PC-3 (cell line): ENCODE results near the gene SRRM3. TPM values are rescaled to one million over a fixed set of nuclear protein-coding genes. Genes with fewer than 3 reads are reported as not detected.

Experiments used
- ATAC-seq: fragments of 200-7000 bp; cut with Tn5 transposase; 2 replicates; pipeline ENCODE4 v1.9.1; 2020; ENCODE audit warnings: mild to moderate bottlenecking, moderate library complexity
- BruUV-seq: library from RNA; stranded (reverse); fragments of 400-500 nt; replicated peaks from 2 replicates; lab custom pipeline; 2021; lab: Mats Ljungman, UMichigan
- CTCF ChIA-PET: fragments of 300-600 bp; sonication (Branson Sonifier 250); formaldehyde crosslinking; loops from one replicate; lab custom pipeline; 2022; ENCODE audit warnings: antibody characterized with exemption; lab: Charles Lee
- POLR2A ChIA-PET: fragments of 300-600 bp; sonication (Branson Sonifier 250); formaldehyde crosslinking; loops from one replicate; lab custom pipeline; 2022; ENCODE audit warnings: antibody characterized with exemption; ENCODE audit not compliant: unreplicated experiment; lab: Charles Lee
- DNase-seq: peaks from one replicate; pipeline ENCODE4 v3.0.0-alpha.2; 2015
- H2AFZ ChIP-seq: fragments of 300-600 bp; sonication (generic); 2 replicates; pipeline ENCODE4 v1.6.0; 2016; ENCODE audit warnings: antibody characterized with exemption, low read length
- H3F3A ChIP-seq: fragments of 300-600 bp; sonication (generic); one replicate; pipeline ENCODE4 v1.6.0; 2017; ENCODE audit warnings: antibody characterized with exemption, low read length, control low read depth, mild to moderate bottlenecking; ENCODE audit not compliant: unreplicated experiment
- H3K27ac ChIP-seq: fragments of 300-600 bp; sonication (generic); 2 replicates; pipeline ENCODE4 v1.5.1; 2016; ENCODE audit warnings: mild to moderate bottlenecking, low read length
- H3K27me3 ChIP-seq: fragments of 300-600 bp; sonication (generic); 2 replicates; pipeline ENCODE4 v1.6.1; 2016; ENCODE audit warnings: low read length, mixed read lengths
- H3K36me3 ChIP-seq: fragments of 300-600 bp; sonication (generic); 2 replicates; pipeline ENCODE4 v1.6.1; 2016; ENCODE audit warnings: low read depth, mixed run types, low read length, mixed read lengths
- H3K4me1 ChIP-seq: fragments of 300-600 bp; sonication (generic); 2 replicates; pipeline ENCODE4 v1.5.1; 2016; ENCODE audit warnings: low read length; ENCODE audit not compliant: insufficient read depth
- H3K4me2 ChIP-seq: fragments of 300-600 bp; sonication (generic); 2 replicates; pipeline ENCODE4 v1.6.0; 2016; ENCODE audit warnings: low read length
- H3K4me3 ChIP-seq: fragments of 300-600 bp; sonication (generic); 2 replicates; pipeline ENCODE4 v1.5.1; 2016; ENCODE audit warnings: mild to moderate bottlenecking, low read length, mixed read lengths
- H3K79me2 ChIP-seq: fragments of 300-600 bp; sonication (generic); 2 replicates; pipeline ENCODE4 v1.6.1; 2017; ENCODE audit warnings: low read length, mixed read lengths
- H3K9ac ChIP-seq: fragments of 300-600 bp; sonication (generic); 2 replicates; pipeline ENCODE4 v1.6.0; 2016; ENCODE audit warnings: mild to moderate bottlenecking, low read length
- H3K9me2 ChIP-seq: fragments of 300-600 bp; sonication (generic); replicated peaks from 2 replicates; pipeline ENCODE4 v1.6.1; 2016; ENCODE audit warnings: mixed run types, low read length, mixed read lengths
- H3K9me3 ChIP-seq: fragments of 300-600 bp; sonication (generic); 2 replicates; pipeline ENCODE4 v1.6.1; 2016; ENCODE audit warnings: low read length, mixed read lengths
- H4K20me1 ChIP-seq: fragments of 300-600 bp; sonication (generic); 2 replicates; pipeline ENCODE4 v1.6.1; 2016; ENCODE audit warnings: low read length, mixed read lengths
- CTCF ChIP-seq: fragments of 300-600 bp; sonication (generic); conservative IDR thresholded peaks from 2 replicates; pipeline ENCODE4 v1.5.1; 2017; ENCODE audit warnings: antibody characterized with exemption, low read depth, mild to moderate bottlenecking, low read length
- EZH2 ChIP-seq: fragments of 300-600 bp; sonication (generic); IDR thresholded peaks from one replicate; pipeline ENCODE4 v1.6.1; 2017; ENCODE audit warnings: antibody characterized with exemption, mild to moderate bottlenecking, low read length; ENCODE audit not compliant: unreplicated experiment
- EZH2phosphoT487 ChIP-seq: fragments of 300-600 bp; sonication (generic); IDR thresholded peaks from 2 replicates; pipeline ENCODE4 v1.6.1; 2018; ENCODE audit warnings: mild to moderate bottlenecking, antibody characterized with exemption, low read length, borderline replicate concordance
- intact Hi-C: fragments of 100-400 bp; cut with micrococcal nuclease; formaldehyde crosslinking; loops from 2 replicates; pipeline ENCODE4 v1.9.0; 2023
- total RNA-seq: library from RNA; depleted of rRNA; stranded (reverse); fragments of >200 nt; gene quantifications from 2 replicates; pipeline ENCODE4 v1.2.3, GENCODE V29; 2014

SRRM3 gene
- total RNA-seq, 1 experiment from 2014 or later: 0.66 TPM

DNA sequence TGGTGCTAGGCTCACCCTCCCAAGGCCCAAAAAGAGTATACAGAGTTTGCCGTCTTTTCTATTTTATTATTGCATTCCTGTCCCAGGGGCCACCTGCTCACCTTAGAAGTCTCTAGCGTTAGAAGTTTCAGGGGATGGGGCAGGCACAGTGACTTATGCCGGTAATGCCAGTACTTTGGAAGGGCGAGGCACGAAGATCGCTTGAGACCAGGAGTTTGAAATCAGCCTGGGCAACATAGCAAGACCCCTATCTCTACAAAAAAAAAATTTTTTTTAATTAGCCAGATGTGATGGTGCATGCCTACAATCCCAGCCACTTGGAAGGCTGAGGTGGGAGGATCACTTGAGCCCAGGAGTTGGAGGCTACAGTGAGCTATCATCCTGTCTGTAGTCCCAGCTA is 70.4 kb downstream of the SRRM3 start:
- no peak for ATAC-seq
- Histone ChIP-seq H3K4me3 (no peak overlapping the region), H4K20me1 (no peaks in the 10 kb centered on the region), H3K79me2 (no peaks in the 10 kb centered on the region), H2AFZ (no peak overlapping the region), H3K27ac (no peak overlapping the region), H3K27me3 (peaks cover 5% of the 10 kb centered on the region; the same call in 1 of the 2 replicates), H3K9me3 (no peaks in the 10 kb centered on the region), H3K4me1 (no peaks in the 10 kb centered on the region), H3K4me2 (no peak overlapping the region), H3K9me2 (no peaks in the 10 kb centered on the region), H3K9ac (no peak overlapping the region), H3K36me3 (no peaks in the 10 kb centered on the region), H3F3A (no peaks in the 10 kb centered on the region)
- BruUV-seq: no TSS peak
- TF ChIP-seq CTCF: no peak
- no peak for TF ChIP-seq EZH2phosphoT487
- no peak for TF ChIP-seq EZH2
- ChIA-PET POLR2A (no interaction called here), CTCF (no interaction called here)
- DNase-seq: no peak
- intact Hi-C loops: no loop called here

GRCh38 chr7:76272851-76273497 is 71.3 kb downstream of the SRRM3 start:
- no peaks in the 10 kb centered on the region for H3K9me2 ChIP-seq
- no peaks in the 10 kb centered on the region for H3K9me3 ChIP-seq
- H3K4me2 ChIP-seq: no peak overlapping the region
- H3F3A ChIP-seq: no peaks in the 10 kb centered on the region
- peaks cover 5% of the 10 kb centered on the region; the same call in 1 of the 2 replicates for H3K27me3 ChIP-seq
- no TSS peak for BruUV-seq
- ChIA-PET POLR2A (no interaction called here), CTCF (no interaction called here)
- ATAC-seq (no peak), DNase-seq (no peak)
- H3K4me3 ChIP-seq: no peak overlapping the region
- H3K4me1 ChIP-seq: no peaks in the 10 kb centered on the region
- H3K27ac ChIP-seq: no peak overlapping the region
- intact Hi-C loops: no loop called here
- H3K36me3 ChIP-seq: no peaks in the 10 kb centered on the region
- no peak overlapping the region for H2AFZ ChIP-seq
- H4K20me1 ChIP-seq: no peaks in the 10 kb centered on the region
- TF ChIP-seq EZH2: no peak
- no peak for TF ChIP-seq EZH2phosphoT487
- TF ChIP-seq CTCF: no peak
- H3K79me2 ChIP-seq: no peaks in the 10 kb centered on the region
- no peak overlapping the region for H3K9ac ChIP-seq

- POLR2A ChIA-PET: no interaction called here
- TF ChIP-seq CTCF (no peak), EZH2phosphoT487 (no peak), EZH2 (no peak)
- ATAC-seq: no peak
- intact Hi-C loops: no loop called here
- Histone ChIP-seq H3K9ac (no peak overlapping the region), H3F3A (no peaks in the 10 kb centered on the region), H3K27ac (no peak overlapping the region), H3K4me3 (no peak overlapping the region), H3K79me2 (no peaks in the 10 kb centered on the region), H3K27me3 (peaks cover 5% of the 10 kb centered on the region; the same call in 1 of the 2 replicates), H4K20me1 (no peaks in the 10 kb centered on the region), H2AFZ (no peak overlapping the region), H3K9me2 (no peaks in the 10 kb centered on the region), H3K4me2 (no peak overlapping the region), H3K36me3 (no peaks in the 10 kb centered on the region), H3K9me3 (no peaks in the 10 kb centered on the region), H3K4me1 (no peaks in the 10 kb centered on the region)
- DNase-seq: no peak
- CTCF ChIA-PET: no interaction called here
- BruUV-seq: no TSS peak
Measured at GRCh38 chr7:76273503-76273902, 71.8 kb downstream of the SRRM3 start.
